HepG2 (cell line): ENCODE measurements around the gene KRT6C.

Experiments
- EZH2 ChIP-seq: conservative IDR thresholded peaks from 2 replicates; pipeline ENCODE4 v1.6.1; 2012; ENCODE audit warnings: mild to moderate bottlenecking, low read depth, low read length, moderate library complexity
- MED1 ChIP-seq: sonication (generic); formaldehyde crosslinking; IDR thresholded peaks from 2 replicates; pipeline ENCODE4 v1.4.0; 2020; ENCODE audit warnings: missing genetic modification reagents
- ZFP82 ChIP-seq: sonication (generic); formaldehyde crosslinking; IDR thresholded peaks from 2 replicates; pipeline ENCODE4 v1.5.1; 2020; ENCODE audit warnings: mild to moderate bottlenecking, missing genetic modification reagents, borderline replicate concordance

DNA sequence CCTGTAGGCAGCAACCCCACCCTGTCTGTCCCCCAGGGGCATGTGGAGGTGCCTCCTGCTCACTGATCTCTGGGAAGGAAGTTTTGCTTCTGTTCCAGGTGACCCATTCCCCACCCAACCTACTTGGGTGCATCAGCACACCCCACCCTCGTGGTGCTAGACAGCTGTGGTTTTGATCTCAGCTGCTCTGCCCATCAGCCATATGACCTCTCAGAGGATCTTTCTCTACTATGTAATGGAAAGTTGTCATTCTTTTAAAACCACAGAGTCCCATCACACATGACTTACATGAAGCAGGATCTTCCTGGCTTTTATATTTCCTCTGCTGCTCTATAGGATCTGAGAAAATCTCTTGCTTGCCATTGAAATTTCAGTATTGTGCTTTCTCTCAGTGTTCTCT, 53.9 kb downstream of the KRT6C start:
- TF ChIP-seq ZFP82 (CRISPR knock-in tag) (no peak), MED1 (CRISPR knock-in tag) (no peak), EZH2 (no peak)
